KMS-11 (cell line): ENCODE results near the gene NRG3.

ENCODE experiments used
- H2AFZ ChIP-seq: fragments of 200-600 bp; sonication (generic); 2 replicates; pipeline ENCODE4 v1.6.1; 2016; ENCODE audit warnings: antibody characterized with exemption, mixed run types, low read depth
- H3K27ac ChIP-seq: fragments of 200-600 bp; sonication (generic); 2 replicates; pipeline ENCODE4 v1.6.1; 2016; ENCODE audit warnings: mild to moderate bottlenecking, mixed run types
- H3K27me3 ChIP-seq: fragments of 200-600 bp; sonication (generic); 2 replicates; pipeline ENCODE4 v1.6.1; 2017; ENCODE audit warnings: mild to moderate bottlenecking, low read depth, mixed run types, moderate library complexity; ENCODE audit not compliant: insufficient read depth
- H3K36me3 ChIP-seq: fragments of 200-600 bp; sonication (generic); 2 replicates; pipeline ENCODE4 v1.6.1; 2017; ENCODE audit warnings: mild to moderate bottlenecking, mixed run types; ENCODE audit not compliant: insufficient read depth
- H3K4me1 ChIP-seq: fragments of 200-600 bp; sonication (generic); 2 replicates; pipeline ENCODE4 v1.6.1; 2016; ENCODE audit warnings: mild to moderate bottlenecking, low read depth, mixed run types; ENCODE audit not compliant: poor library complexity, severe bottlenecking
- H3K4me2 ChIP-seq: fragments of 200-600 bp; sonication (generic); 2 replicates; pipeline ENCODE4 v1.7.0; 2016; ENCODE audit warnings: mild to moderate bottlenecking, mixed run types
- H3K4me3 ChIP-seq: fragments of 200-600 bp; sonication (generic); IDR thresholded peaks from 2 replicates; pipeline ENCODE4 v1.6.1; 2017; ENCODE audit warnings: low read depth, low read length, mixed read lengths; ENCODE audit not compliant: insufficient read depth
- H3K79me2 ChIP-seq: fragments of 200-600 bp; sonication (generic); 2 replicates; pipeline ENCODE4 v1.6.1; 2016; ENCODE audit warnings: low read depth, mixed run types; ENCODE audit not compliant: insufficient read depth
- H3K9ac ChIP-seq: fragments of 200-600 bp; sonication (generic); 2 replicates; pipeline ENCODE4 v1.6.1; 2016; ENCODE audit warnings: mild to moderate bottlenecking, mixed run types
- H4K20me1 ChIP-seq: fragments of 200-600 bp; sonication (generic); 2 replicates; pipeline ENCODE4 v1.6.1; 2016; ENCODE audit warnings: mild to moderate bottlenecking, mixed run types; ENCODE audit not compliant: insufficient read depth
- TF ChIP-seq, protein P1 (sequence below): fragments of 200-600 bp; sonication (generic); conservative IDR thresholded peaks from 2 replicates; pipeline ENCODE4 v1.6.1; 2017; ENCODE audit warnings: low read depth, mild to moderate bottlenecking, antibody characterized with exemption, low read length, moderate library complexity, mixed read lengths

The NRG3 gene

DNA sequence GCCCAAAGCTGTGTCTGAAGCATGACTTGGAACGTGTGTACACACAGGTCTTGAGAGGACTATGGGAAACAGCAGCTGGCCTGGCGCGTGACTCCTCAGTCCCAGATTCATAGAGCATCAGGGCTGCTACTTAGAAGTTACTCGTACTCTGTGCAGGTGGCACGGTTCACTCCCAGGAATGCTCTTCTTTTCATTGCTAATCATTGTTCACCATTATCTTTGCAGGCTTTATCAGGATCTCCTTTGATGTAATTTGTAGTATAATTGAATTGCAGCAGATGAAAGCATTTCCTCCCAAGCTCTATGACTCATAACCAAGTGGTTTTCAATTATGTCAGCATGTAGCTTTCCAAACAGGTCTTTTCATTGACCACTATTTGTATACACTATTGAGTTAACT is 938.9 kb downstream of the NRG3 start:
- no peak overlapping the region for H3K27ac ChIP-seq
- H3K27me3 ChIP-seq, result no peaks in the 10 kb centered on the region
- no peak overlapping the region for H3K4me3 ChIP-seq
- no peaks in the 10 kb centered on the region for H3K4me1 ChIP-seq
- TF ChIP-seq, protein P1, sequence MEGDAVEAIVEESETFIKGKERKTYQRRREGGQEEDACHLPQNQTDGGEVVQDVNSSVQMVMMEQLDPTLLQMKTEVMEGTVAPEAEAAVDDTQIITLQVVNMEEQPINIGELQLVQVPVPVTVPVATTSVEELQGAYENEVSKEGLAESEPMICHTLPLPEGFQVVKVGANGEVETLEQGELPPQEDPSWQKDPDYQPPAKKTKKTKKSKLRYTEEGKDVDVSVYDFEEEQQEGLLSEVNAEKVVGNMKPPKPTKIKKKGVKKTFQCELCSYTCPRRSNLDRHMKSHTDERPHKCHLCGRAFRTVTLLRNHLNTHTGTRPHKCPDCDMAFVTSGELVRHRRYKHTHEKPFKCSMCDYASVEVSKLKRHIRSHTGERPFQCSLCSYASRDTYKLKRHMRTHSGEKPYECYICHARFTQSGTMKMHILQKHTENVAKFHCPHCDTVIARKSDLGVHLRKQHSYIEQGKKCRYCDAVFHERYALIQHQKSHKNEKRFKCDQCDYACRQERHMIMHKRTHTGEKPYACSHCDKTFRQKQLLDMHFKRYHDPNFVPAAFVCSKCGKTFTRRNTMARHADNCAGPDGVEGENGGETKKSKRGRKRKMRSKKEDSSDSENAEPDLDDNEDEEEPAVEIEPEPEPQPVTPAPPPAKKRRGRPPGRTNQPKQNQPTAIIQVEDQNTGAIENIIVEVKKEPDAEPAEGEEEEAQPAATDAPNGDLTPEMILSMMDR, result no peak
- no peaks in the 10 kb centered on the region for H3K36me3 ChIP-seq
- H4K20me1 ChIP-seq, result no peaks in the 10 kb centered on the region
- no peak overlapping the region for H2AFZ ChIP-seq
- H3K79me2 ChIP-seq, result no peaks in the 10 kb centered on the region
- H3K9ac ChIP-seq, result no peak overlapping the region
- no peak overlapping the region for H3K4me2 ChIP-seq

DNA sequence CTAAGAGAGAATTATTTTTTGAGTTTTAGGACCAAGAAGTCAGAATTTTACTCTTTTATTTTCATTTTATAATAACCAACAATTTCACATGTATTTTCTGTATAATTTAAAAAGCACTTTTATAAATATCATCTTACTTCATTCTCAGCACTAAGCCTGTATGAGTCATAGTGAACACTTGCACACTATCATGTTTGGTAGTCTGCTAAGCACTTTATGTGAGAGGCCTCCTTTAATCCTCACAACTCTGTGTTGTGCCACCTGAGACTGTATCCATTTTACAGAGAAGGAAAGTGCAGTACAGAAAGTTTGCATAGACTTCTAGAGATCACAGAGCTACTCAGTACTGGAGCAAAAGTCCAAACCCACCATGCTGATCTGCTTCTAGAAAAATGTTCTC is 939.6 kb downstream of the NRG3 start:
- TF ChIP-seq, protein P1, result no peak
- H2AFZ ChIP-seq, result no peak overlapping the region

DNA sequence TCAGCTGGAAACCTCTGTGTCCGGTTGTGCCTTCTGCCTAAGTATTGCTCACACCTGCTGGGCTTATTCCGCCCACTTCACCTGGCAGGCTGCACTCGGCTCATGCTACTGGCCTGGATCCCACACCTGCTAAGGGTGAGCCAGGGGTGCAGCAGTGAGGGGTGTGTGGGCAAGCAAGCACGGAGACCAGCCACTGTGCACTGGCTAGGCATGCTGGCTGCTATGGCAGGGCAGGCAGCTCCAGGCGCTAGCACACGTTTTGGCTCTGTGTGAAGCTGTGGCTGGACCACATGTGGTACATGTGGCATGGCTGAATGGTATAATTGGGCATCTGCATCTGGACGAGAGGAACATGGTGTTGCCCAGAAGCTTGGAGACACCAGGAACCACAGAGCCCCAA is 940.7 kb downstream of the NRG3 start:
- H3K9ac ChIP-seq, result no peak overlapping the region
- H3K27me3 ChIP-seq, result no peaks in the 10 kb centered on the region
- H3K27ac ChIP-seq, result no peak overlapping the region
- TF ChIP-seq, protein P1, result no peak
- H3K4me1 ChIP-seq, result no peaks in the 10 kb centered on the region
- H3K4me3 ChIP-seq, result no peak overlapping the region
- no peaks in the 10 kb centered on the region for H3K79me2 ChIP-seq
- no peaks in the 10 kb centered on the region for H4K20me1 ChIP-seq
- H3K4me2 ChIP-seq, result no peak overlapping the region
- H3K36me3 ChIP-seq, result no peaks in the 10 kb centered on the region
- no peak overlapping the region for H2AFZ ChIP-seq

More for the DNA sequence above, 939.6 kb downstream of the NRG3 start:
- Histone ChIP-seq H4K20me1 (no peaks in the 10 kb centered on the region), H3K79me2 (no peaks in the 10 kb centered on the region), H3K27ac (no peak overlapping the region), H3K36me3 (no peaks in the 10 kb centered on the region), H3K4me1 (no peaks in the 10 kb centered on the region), H3K9ac (no peak overlapping the region), H3K27me3 (no peaks in the 10 kb centered on the region), H3K4me3 (no peak overlapping the region), H3K4me2 (no peak overlapping the region)

DNA sequence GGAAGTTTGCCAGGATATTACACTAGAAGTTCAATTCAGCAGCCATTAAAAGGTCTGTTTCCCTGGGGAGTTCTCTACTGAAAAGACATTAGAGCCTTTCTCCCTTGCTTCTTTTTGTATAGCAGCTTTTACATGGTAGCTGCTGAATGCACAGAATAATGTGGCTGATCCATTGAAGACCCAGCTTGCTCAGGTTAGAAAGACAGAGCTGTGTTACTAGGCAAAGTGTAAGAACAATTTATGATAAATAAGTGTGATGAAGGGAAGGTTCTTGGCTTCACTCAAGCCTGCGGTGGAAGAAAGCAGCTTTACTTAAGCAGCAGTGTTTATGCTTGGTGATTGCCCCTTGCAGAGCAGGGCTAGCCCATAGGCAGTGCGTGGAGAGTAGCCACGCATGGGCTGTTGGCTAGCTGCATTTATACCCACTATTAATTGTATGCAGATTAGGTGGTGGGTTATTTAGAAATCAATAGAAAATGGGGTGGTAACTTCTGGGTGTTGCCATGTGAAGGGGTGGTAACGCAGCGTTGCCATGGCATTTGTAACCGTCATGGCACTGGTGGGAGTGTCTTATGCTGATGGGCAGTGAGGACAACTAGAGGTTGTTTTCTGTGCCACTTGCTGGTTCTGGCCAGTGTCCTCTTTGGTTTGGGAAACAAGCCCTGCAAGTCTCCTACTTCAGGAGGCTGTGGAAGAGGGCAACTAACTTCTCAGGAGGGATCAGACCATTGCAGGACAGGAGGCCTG is 942.9 kb downstream of the NRG3 start:
- no peak overlapping the region for H2AFZ ChIP-seq
- H3K27me3 ChIP-seq, result no peaks in the 10 kb centered on the region
- no peak overlapping the region for H3K4me3 ChIP-seq
- H3K4me2 ChIP-seq, result no peak overlapping the region
- H3K79me2 ChIP-seq, result no peaks in the 10 kb centered on the region
- H3K27ac ChIP-seq, result no peak overlapping the region
- no peaks in the 10 kb centered on the region for H3K36me3 ChIP-seq
- H3K9ac ChIP-seq, result no peak overlapping the region
- H4K20me1 ChIP-seq, result no peaks in the 10 kb centered on the region
- H3K4me1 ChIP-seq, result no peaks in the 10 kb centered on the region
- TF ChIP-seq, protein P1, result no peak
